ENCODE data around the gene CNTNAP2.

- TF ChIP-seq CTCF (tag by site-specific recombination; IDR thresholded peaks at IDR 0.05): no peak
- no peak for TF ChIP-seq ZNF341 (tag by site-specific recombination; IDR thresholded peaks at IDR 0.05; ENCODE audit: low read depth)
- no peak for TF ChIP-seq ZBTB6 (tag by site-specific recombination; IDR thresholded peaks at IDR 0.05)
- no peak for TF ChIP-seq ZNF274 (IDR thresholded peaks at IDR 0.05; ENCODE audit: low read length)
- TF ChIP-seq ZNF274 (tag by site-specific recombination; IDR thresholded peaks at IDR 0.05; ENCODE audit: borderline replicate concordance): no peak
- no peak for TF ChIP-seq ZBTB11 (tag by site-specific recombination; conservative IDR thresholded peaks at IDR 0.05; ENCODE audit: low read depth)
- no peak for TF ChIP-seq REST (tag by site-specific recombination; IDR thresholded peaks at IDR 0.05)
- TF ChIP-seq ZNF280D (tag by site-specific recombination; IDR thresholded peaks at IDR 0.05): no peak
- no peak for TF ChIP-seq MZF1 (tag by site-specific recombination; IDR thresholded peaks at IDR 0.05; ENCODE audit: borderline replicate concordance)
- no peak for TF ChIP-seq ZBTB1 (tag by site-specific recombination; IDR thresholded peaks at IDR 0.05)
- no peak for TF ChIP-seq PRDM2 (tag by site-specific recombination; IDR thresholded peaks at IDR 0.05; ENCODE audit: borderline replicate concordance)
- no peak for TF ChIP-seq REPIN1 (tag by site-specific recombination; IDR thresholded peaks at IDR 0.05; ENCODE audit: low read depth)
- no peak for TF ChIP-seq PRDM6 (tag by site-specific recombination; IDR thresholded peaks at IDR 0.05)
- TF ChIP-seq ZBTB8A (tag by site-specific recombination; IDR thresholded peaks at IDR 0.05): no peak
Observed at GRCh38 chr7:147452816-147453215, 1336.2 kb downstream of the CNTNAP2 start.
